GM21723 (cell line): ENCODE results near the gene CACNA1C.

Experiments used
- ATAC-seq: cut with Tn5 transposase; IDR thresholded peaks from one replicate; pipeline ENCODE4 v1.9.1; 2021; ENCODE audit warnings: mild to moderate bottlenecking, moderate library complexity; ENCODE audit not compliant: unreplicated experiment

CACNA1C gene

DNA sequence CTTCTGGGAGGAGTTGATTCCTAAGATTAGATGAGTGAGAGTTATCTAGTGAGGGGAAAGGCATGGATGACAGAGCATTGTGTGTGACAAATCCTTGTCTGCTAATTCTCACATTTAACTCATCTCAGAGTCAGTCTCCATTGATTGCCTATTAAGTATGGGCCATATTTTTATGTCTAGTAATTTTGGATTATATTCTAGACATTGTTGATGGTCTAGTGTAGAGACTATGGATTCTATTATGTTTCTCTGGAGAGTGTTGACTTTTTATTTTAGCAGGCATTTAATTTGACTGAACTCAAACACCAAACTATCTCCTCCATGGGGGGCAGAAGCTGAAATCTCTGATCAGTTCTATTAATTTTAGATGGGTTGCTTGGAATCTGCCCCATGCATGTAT, 114.4 kb downstream of the CACNA1C start:
- ATAC-seq = no peak

DNA sequence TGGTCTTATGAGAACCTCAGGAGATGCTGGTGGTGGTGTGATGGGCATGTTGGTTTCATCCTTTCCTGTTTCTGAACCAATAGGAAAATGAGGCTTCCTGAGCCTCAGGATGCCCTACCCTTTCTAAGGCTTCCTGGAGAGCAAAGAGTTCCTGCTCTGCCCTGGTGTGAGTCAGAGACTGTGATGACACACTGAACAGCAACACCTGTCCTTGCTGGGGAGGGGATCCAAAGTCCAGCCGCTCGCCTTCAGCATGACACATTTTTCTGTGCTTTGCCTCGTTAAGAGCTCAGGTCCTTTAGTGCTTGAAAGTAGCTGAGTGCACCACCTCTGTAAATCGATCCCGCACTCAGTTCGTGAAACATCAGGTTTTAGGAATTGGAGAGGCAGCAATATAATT, 116.0 kb downstream of the CACNA1C start:
- ATAC-seq = no peak

- ATAC-seq = no peak
Measured at GRCh38 chr12:2169489-2169888, 116.7 kb downstream of the CACNA1C start.

DNA sequence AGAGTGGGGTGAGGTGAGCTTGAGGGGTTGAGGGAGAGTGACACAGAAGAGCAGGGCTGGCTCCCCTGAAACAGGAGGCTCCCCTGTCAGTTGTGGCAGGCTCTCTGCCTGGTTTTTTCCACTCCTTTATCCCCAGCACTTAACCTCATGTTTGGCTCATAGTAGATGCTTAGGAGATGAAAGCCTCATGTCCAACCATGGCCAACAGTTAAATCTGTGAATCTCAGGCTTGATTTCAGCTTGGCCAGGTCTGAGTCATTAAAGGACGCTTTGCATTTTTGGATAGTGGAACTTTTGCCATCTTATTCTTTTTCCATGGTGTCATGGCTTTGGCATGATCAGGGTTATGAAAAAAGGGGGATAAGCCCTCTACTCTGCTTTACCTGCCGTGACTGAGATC, 117.2 kb downstream of the CACNA1C start:
- no peak for ATAC-seq

GRCh38 chr12:2170376-2170775, 117.6 kb downstream of the CACNA1C start:
- no peak for ATAC-seq

DNA sequence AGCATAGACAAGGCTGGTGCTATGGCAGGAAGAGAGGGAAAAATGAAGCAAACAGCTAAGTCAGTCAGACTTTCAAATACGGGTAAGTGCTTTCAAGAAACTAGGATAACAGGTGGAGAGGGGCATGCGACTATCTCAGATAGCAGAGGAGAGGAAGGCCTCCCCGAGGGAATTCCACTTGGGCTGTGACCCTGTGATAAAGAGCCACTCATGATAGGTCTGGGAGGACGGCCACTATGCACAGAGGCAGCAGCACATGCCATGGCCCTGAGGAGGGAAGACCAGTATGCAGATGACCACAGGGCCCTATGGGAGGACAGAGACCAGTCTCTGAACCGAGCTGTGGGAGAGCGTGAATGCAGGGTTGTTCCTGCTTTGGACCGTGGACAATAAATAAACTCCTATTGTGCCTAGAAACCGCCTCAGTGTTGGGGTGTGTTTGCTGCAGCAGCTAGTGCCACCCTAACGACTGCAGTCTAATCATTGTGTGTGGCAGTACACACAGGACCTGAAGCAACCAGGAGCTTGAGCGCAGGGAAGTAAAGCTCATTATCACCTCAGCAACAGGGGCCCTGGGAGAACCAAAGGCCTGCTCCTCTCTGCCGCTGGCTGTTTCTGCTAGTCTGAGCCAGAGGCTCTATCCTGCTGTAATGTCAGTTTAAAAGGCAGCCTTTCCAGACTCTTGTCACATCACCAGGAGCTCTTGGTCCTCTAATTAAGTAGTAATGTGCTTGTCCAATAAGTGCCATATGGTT, 119.1 kb downstream of the CACNA1C start:
- no peak for ATAC-seq

DNA sequence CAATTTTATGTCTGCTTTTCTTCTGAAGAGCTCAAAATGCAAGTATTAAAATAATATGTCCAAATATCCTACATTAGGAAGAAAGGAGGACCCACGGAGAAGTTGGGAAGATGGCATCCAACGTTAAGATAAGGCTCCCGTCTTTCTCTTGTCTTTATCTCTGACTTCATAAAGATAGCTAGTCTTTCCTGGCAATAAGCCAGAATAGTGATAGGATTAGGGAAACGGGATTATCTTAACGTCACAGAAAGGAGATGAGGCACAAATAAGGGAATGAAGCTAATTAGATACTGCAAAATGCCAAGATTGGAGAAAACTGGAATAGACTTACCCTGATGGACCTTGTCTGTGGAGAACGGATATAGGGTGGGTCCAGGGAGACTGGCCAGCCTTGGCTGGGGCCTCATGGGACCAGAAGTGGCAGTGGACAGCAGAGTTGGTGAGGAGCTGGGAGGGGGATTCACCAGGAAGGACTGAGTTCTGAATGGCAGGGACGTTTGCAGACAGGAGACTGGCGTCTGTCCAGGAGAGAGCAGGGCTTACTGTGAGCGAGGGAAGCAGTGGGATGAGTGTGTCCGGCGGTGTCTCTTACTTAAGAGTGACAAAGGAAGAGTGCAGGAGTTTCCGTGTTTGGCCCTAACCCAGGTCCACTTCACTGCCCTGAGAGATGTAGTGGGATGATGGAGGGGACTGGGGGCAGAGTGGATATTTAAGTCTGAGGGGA, 119.9 kb downstream of the CACNA1C start:
- ATAC-seq = no peak

DNA sequence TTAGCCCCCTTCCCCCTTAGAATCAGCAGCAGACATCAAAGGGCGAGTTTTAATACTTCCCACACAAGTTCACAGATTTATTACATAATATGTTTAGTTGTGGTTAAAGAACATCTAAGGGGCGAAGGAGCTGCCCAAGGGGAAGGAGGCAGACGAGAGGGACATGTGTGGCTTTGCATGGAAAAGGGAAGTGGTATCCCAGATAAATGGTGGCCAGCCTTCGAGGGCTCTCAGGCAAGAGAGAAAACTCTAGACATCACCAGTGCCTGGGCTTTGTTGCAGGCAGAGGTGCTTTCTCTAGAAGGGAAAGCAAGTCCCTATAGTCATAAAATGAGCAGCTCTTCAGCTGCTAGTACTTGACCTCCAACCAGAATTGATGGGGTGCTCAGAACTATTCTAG, 121.2 kb downstream of the CACNA1C start:
- no peak for ATAC-seq

DNA sequence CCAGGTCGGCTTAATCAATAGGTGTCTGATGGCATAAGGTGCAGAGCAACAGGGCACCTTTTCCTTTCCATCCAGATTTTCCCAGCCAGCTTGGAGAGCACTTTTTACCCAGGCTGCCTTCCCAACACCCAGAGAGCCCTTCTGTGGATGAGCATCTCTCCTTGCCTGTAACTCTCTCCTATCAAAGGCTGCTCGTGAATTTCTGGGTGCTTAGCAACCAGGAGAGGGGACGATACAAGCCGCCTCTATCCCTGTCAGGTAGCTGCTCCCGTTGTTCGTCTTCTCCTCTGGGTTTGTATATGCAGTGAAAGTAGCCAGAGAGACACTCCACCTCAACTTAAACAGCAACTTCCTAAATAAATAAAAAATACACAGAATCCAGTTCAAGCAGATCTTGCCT, 124.2 kb downstream of the CACNA1C start:
- no peak for ATAC-seq

DNA sequence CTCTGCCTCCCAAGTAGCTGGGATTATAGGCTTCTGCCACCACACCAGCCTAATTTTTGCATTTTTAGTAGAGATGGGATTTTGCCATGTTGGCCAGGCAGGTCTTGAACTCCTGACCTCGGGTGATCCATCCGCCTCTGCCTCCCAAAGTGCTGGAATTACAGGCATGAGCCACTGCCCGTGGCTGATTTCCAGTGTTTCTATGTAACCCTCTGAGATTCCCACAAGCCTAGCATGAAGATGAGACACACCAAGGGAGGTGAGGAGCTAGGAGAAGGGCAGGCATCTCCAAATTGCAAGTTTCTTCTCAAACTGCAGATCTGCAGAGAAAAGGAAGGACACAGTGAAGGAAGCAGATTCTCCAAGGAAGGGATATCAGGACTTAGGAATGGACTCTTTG, 125.0 kb downstream of the CACNA1C start:
- no peak for ATAC-seq

GRCh38 chr12:2179058-2179457, 126.3 kb downstream of the CACNA1C start:
- ATAC-seq = no peak

DNA sequence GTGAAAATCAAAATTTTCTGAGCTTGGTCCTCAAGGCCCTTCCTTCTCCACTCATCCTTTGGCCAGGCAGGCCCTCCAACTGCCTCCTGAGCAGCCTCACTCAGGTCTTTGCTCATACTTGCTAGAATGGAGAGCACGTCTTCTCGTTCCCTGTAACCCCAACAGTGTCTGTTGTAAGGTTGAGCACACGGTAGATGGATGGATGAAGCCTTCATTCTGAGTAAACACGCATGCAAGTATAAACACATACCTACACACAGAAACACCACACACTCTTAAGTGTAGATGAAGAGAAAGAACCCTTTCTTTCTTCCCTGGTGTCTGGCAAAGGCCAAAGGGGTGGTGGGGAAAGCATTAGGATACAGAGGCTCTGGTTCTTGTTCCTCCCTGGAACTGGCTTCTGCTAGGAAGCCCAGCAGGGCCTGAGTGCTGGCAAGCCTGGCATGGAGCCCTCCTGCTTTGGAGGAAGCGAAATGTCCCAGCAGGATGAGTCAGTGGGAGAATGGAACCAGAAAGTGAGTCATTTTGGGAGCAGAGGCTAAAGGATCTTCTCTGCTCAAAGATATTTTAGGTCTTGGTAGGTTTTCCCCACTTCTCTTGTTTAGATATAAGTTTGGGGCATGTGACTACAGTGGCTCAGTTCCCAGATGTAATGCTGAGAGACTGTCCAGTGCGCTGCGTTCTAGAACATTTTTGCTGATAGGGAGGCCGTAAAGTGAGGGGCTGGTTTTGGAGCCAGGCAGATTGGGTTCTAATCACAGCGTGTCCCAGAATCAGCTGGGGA, 127.4 kb downstream of the CACNA1C start:
- no peak for ATAC-seq

GRCh38 chr12:2180737-2181082, 127.9 kb downstream of the CACNA1C start:
- no peak for ATAC-seq

DNA sequence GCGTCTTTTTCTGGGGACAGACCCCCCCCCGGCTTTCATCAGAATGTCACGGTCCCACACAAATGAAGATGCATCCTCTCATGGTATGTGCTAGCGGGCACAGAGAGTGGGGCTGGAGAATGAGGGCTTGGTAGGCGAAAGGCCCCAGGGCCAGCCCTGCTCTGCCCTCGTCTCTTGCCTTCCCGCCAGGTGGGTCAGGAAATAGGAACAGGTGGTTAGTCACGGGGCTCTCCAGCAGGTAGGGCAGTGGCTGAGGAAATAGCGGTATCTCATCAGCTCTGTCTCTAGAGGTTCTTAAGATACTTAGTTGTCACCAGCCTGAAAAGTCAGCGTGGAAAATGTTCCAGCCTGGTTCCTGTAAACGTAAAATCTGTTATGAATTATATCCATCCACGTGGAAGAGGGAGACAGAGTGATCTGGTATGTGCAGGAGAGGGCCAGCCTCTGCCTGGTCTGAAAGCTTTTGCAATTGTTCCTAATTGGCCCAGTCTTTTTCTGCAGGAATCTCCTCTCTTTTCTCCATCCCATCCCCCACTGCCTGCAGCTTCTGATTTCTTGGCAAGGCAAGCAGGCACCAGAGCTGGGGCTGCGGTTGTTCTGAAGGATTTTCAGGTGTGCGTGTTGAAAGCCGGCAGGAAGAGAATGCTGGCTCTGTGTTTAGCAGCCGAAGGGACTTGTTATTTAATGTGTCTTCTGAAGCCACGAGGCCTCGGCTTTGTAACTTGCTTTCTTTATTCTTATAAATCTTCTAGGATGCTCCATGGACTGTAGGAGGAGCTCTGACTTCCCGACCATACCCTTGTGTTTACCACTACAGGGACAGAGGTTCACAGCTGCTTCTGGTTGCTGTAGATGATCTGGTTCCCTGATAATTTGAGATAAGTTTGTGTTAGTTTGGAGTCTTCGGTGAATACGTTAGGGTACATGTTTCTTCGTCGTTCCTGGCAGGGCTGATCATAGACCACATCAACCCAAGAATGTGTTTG, 131.1 kb downstream of the CACNA1C start:
- no peak for ATAC-seq

DNA sequence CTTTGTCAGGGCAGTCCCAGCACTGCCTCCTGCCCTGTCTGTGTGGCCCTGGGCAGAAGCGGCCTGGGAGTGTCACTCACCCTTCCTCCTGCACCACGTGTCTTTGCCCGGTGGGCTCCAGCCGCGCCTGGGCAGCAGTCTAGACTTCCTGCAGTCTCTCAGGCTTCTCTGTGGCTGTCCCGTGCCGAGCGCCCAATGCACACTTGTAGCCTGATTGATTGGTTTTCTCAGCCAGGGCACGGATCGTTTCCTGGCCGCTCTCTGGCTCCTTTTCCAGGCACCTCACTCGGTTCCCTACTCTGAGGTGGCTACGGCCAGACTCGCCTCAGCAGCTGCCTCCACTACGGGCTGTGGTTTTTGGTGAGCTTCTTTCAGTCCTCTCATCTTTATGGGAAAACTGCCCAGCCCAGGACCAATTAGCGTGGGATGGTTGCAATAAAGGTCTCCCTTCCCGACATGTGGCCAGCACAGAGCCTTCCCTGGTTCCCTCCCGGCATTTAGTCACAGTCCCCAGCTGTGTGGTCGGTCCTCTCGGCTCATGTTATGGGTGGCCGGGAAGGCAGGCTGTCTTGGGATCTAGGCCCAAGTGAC, 133.1 kb downstream of the CACNA1C start:
- ATAC-seq = no peak

DNA sequence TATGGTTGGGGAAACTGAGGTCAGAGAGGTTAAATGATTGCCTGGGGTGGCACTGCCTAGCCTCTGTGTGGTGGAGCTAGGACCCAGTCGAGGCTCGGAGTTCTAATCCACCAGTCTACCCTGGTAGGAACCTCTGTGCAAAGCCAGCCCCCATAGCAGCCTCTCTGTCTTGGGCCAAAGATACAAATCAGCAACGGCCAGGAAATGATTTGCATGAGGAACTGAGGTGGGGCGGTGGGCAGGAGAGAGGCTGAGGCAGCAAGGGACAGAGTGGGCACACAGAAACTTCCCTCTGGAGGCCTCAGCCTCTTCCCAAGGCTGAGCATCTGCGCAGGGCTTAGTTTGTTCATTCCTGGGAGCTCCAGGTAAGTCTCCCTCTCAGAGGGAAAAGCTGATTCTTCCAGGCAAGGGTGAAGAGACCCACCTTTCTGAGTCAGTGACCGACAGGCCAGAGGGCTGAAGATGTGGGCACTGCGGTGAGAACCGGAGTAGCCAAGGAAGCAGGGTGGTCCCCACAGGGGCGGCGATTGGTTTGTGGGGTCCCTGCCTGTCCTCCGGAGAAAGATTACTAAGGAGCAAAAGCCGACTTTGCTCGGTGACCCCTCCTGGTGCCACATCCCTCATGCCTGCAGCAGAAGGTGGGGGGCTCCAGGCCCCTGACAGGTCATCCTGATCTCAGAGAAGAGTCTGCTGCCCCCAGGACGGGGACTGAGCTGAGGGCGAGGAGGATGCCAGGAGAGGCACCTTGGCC, 134.6 kb downstream of the CACNA1C start:
- ATAC-seq = no peak

- ATAC-seq = no peak
Measured at GRCh38 chr12:2190085-2190484, 137.3 kb downstream of the CACNA1C start.

DNA sequence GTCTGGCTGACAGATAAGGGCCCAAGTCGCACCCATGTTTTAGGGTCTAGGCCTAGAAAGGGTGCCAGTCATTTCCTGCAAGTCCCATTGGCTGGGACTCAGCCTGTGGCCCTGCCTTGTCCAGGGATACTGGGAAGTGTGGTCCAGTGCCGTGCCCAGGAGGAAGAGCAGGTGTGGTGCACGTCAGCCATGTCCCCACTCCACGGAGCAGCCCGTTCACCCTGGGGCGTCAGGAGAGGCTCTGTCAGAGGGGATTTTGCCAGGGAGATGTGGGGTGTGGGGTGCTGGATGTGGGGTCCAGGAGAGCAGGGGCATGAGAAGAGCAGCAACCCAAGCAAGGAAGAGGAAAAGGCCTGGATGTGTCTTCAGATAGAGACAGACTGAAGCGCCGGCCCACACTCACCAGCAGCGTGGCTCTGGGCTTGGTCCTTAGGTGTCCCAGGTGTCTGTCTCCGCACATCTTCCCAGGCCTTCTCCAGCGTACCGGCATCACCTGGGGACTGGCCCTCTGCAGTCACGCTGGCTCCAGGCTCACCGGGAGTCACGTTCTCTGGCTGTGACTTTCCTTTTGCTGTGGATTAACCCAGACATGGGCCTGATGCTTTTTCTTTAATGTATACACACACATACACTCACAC, 138.2 kb downstream of the CACNA1C start:
- ATAC-seq = no peak

DNA sequence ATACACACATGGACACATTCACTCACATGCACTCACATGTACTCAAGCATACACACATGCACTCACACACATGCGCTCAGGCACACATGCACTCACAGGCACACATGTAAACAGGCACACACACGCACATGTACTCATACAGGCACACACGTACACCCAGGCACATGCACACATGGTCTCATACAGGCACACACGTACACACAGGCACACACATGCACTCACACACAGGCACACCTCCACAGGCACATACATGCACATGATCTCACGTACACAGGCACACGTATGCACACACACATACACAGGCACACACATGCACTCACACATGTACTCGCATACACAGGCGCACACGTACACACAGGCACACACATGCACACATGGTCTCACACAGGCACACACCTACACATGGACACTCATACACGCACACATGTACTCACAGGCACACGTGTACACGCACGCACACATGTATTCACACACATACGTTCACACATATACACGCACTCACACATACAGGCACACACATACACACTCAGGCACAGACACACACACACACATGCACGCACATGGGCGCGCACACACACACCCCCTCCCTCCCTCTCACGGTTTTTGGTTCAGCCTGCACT, 138.9 kb downstream of the CACNA1C start:
- ATAC-seq = no peak
